ENCODE results near the gene LYZL4.

The LYZL4 gene

GRCh38 chr3:42439261-42440115, 29.1 kb upstream of the LYZL4 start:
- DNase-seq (ENCODE audit: low spot score) = no peak
- TF ChIP-seq CTCF (IDR thresholded peaks at IDR 0.05; ENCODE audit: extremely low read depth, missing control alignments) = no peak

DNA sequence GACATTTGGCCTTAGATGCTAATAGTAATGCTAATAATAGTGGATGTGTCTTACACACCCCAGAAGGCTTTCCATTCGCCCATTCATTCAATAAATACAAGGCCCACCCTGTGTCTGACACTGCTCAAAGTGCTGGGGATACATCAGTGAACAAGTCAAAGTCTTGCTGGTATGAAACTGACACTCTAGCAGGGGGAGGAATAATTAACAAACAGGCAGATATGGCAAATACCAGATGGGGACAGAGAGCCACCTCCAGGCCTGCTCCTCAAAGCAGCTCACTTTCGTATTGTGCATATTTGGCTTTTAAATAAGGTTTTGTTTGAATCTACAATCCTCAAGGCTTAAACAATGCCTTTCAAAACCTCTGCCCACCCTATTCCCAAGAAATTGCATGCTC, 28.3 kb upstream of the LYZL4 start:
- TF ChIP-seq CTCF (IDR thresholded peaks at IDR 0.05; ENCODE audit: extremely low read depth, missing control alignments) = no peak
- DNase-seq (ENCODE audit: low spot score) = no peak

DNA sequence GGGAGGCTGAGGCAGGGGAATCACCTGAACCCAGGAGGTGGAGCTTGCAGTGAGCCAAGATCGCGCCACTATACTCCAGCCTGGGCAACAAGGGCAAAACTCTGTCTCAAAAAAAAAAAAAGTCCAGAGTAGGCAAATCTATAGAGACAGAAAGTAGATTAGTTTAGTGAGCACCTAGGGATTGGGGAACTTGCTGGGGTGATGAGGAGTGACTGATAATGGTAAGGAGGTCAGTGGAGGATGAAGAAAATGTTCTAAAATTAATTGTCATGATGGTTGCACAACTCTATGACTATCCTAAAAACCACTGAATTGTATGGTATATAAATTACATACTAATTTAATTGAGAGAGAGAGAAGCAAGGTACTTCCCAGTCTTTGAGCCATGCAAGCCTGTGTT, 27.8 kb upstream of the LYZL4 start:
- TF ChIP-seq CTCF (IDR thresholded peaks at IDR 0.05; ENCODE audit: extremely low read depth, missing control alignments) = no peak
- DNase-seq (ENCODE audit: low spot score) = no peak

DNA sequence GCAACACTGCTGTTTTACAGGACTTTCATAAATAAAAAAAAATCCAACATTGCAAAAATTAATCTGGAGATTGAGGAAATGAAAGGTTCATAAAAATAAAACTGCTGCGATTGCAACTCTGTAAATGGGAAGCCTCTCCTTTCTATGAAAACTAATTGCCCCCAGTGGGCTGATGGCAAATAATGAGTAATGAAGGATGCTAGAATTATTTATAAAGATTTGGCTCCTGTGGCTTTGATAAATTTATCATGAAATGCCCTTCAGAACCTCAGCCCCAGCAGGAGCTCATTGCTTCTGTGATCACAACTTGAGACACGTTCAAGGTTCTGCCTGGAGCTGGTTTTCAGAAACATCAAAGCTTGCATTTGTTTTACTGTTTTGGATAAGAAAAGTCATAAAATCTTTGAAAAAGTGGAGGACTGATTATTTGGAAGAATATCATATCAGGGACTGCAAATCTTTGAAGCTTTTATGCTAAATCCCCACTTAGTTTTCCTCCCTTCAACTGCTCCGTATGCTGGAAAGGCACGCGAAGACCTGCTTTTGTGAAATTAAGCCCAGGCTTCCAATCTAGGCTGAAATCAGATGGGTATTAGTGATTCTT, 24.5 kb upstream of the LYZL4 start:
- no peak for DNase-seq (ENCODE audit: low spot score)
- no peak for TF ChIP-seq CTCF (IDR thresholded peaks at IDR 0.05; ENCODE audit: extremely low read depth, missing control alignments)

DNA sequence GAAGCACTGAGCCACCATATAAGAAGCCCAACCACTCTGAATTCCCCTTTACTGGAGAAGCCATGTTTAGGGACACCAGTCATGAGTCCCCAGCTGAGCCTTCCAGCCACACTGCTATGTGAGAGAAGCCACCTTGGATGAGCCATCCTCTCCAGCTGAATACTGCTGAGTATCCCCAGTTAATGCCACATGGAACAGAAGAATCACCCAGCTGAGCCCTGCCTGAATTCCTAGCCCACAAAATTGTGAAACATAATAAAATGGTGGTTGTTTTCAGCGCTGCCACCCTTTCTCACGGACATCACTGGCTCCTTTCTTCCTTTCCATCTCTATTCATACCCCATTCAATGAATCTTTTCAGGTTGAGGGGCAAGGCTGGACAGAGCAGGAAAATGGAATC, 22.1 kb upstream of the LYZL4 start:
- TF ChIP-seq CTCF (IDR thresholded peaks at IDR 0.05; ENCODE audit: extremely low read depth, missing control alignments) = no peak
- no peak for DNase-seq (ENCODE audit: low spot score)

GRCh38 chr3:42430781-42431532, 20.5 kb upstream of the LYZL4 start:
- DNase-seq (ENCODE audit: low spot score) = no peak
- TF ChIP-seq CTCF (IDR thresholded peaks at IDR 0.05; ENCODE audit: extremely low read depth, missing control alignments) = no peak

- no peak for TF ChIP-seq CTCF (IDR thresholded peaks at IDR 0.05; ENCODE audit: extremely low read depth, missing control alignments)
Observed at GRCh38 chr3:42428830-42429229, 18.4 kb upstream of the LYZL4 start.

More at GRCh38 chr3:42428830-42429229, 18.4 kb upstream of the LYZL4 start:
- DNase-seq (ENCODE audit: low spot score) = no peak
